ENCODE measurements around the gene ADGRA3. TPM values are rescaled to one million over a fixed set of nuclear protein-coding genes. Genes with fewer than 3 reads are reported as not detected.

ADGRA3 gene
- total RNA-seq, 1 donor from 2014 or later, result 76.0 TPM

DNA sequence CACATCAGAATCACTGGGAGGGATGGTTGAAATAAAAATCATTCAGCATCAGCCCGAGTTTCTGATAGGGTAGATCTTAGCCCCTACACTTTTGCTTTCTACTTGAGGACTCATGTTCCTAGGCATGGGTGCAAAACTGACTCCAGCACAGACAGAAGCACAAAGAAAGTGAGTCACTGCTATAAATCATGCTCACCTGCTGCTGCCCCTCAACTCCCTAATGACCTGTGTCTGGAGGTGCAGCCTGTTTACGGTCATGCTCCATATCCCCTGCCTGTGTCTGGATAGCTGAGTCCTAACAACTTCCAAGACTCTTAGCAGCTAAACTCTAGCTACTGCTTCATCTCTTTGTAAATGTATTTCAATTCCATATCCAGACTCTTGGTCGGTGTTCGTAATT is 57.8 kb downstream of the ADGRA3 start:
- Mint-ChIP-seq H3K4me3 (no peak overlapping the region), H3K4me1 (no peaks in the 10 kb centered on the region), H3K36me3 (ENCODE audit: low read depth) (peaks cover 18% of the 10 kb centered on the region), H3K27ac (ENCODE audit: unreplicated experiment) (no peak overlapping the region), H3K27me3 (ENCODE audit: low read depth) (no peaks in the 10 kb centered on the region), H3K9me3 (no peaks in the 10 kb centered on the region)
- DNase-seq (ENCODE audit: low read depth, low spot score), result no peak
- TF ChIP-seq, protein P1, sequence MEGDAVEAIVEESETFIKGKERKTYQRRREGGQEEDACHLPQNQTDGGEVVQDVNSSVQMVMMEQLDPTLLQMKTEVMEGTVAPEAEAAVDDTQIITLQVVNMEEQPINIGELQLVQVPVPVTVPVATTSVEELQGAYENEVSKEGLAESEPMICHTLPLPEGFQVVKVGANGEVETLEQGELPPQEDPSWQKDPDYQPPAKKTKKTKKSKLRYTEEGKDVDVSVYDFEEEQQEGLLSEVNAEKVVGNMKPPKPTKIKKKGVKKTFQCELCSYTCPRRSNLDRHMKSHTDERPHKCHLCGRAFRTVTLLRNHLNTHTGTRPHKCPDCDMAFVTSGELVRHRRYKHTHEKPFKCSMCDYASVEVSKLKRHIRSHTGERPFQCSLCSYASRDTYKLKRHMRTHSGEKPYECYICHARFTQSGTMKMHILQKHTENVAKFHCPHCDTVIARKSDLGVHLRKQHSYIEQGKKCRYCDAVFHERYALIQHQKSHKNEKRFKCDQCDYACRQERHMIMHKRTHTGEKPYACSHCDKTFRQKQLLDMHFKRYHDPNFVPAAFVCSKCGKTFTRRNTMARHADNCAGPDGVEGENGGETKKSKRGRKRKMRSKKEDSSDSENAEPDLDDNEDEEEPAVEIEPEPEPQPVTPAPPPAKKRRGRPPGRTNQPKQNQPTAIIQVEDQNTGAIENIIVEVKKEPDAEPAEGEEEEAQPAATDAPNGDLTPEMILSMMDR (conservative IDR thresholded peaks at IDR 0.05), result no peak

DNA sequence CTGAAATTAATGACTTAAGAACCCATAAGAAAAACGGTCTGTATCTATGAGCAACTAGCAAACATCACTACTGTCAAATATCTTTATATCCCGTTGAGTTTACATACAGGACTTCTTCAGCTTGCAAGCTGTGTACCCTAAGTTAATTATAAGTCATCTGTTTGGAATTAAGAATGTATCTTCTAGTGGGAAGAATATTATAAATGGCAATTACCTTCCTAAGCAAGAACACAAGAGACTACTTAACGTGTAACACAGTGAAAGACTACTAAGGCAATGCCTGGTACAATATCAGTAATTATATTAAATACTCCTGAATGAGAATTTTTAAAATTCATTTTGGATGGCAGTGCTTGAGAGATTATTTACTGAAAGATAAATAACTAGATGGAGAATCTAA is 58.5 kb downstream of the ADGRA3 start:
- Mint-ChIP-seq H3K4me3 (no peak overlapping the region), H3K27ac (ENCODE audit: unreplicated experiment) (no peak overlapping the region), H3K9me3 (no peaks in the 10 kb centered on the region), H3K27me3 (ENCODE audit: low read depth) (no peaks in the 10 kb centered on the region), H3K36me3 (ENCODE audit: low read depth) (peaks cover 18% of the 10 kb centered on the region), H3K4me1 (no peaks in the 10 kb centered on the region)
- TF ChIP-seq, protein P1 (conservative IDR thresholded peaks at IDR 0.05), result no peak
- no peak for DNase-seq (ENCODE audit: low read depth, low spot score)

DNA sequence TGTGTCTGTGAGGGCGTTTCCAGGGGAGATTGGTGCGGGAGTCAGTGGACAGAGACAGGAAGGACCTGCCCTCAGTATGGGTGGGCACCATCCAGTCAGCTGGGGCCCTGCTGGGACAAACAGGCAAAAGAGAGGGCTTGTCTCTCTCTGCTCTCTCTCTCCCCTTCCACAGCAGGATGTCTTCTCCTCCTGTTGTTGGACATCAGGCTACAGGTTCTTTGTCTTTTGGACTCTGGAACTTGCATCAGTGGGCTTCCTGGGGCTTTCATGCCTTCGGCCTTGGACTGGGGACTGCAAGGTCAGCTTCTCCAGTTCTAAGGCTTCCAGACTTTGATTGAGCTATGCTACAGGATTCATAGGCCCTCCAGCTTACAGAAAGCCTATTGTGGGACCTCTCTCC is 59.6 kb downstream of the ADGRA3 start:
- Mint-ChIP-seq H3K27me3 (ENCODE audit: low read depth) (no peaks in the 10 kb centered on the region), H3K4me3 (no peak overlapping the region), H3K27ac (ENCODE audit: unreplicated experiment) (peak overlapping the region; percentile 73), H3K9me3 (no peaks in the 10 kb centered on the region), H3K36me3 (ENCODE audit: low read depth) (peaks cover 18% of the 10 kb centered on the region), H3K4me1 (no peaks in the 10 kb centered on the region)
- DNase-seq (ENCODE audit: low read depth, low spot score), result no peak
- TF ChIP-seq, protein P1 (conservative IDR thresholded peaks at IDR 0.05), result no peak

DNA sequence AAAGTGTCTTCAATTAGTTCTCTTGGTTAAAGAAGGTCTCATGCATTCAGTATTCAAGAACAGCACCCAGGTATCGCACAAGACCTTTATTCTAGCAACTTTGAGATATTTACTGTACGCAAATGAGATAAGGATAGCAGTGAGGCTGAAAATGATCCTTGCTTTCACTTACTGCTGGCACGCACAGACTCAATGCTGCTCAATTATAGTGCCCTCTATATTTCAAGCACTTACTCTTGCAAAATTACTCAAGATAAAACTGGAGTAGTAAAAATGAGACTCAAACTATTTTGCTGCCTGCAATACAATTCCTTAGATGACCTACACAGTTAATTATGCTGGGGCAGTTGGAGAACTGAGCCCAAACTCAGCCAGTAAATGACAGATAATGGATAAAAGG is 60.9 kb downstream of the ADGRA3 start:
- H3K4me3 Mint-ChIP-seq, result no peak overlapping the region

DNA sequence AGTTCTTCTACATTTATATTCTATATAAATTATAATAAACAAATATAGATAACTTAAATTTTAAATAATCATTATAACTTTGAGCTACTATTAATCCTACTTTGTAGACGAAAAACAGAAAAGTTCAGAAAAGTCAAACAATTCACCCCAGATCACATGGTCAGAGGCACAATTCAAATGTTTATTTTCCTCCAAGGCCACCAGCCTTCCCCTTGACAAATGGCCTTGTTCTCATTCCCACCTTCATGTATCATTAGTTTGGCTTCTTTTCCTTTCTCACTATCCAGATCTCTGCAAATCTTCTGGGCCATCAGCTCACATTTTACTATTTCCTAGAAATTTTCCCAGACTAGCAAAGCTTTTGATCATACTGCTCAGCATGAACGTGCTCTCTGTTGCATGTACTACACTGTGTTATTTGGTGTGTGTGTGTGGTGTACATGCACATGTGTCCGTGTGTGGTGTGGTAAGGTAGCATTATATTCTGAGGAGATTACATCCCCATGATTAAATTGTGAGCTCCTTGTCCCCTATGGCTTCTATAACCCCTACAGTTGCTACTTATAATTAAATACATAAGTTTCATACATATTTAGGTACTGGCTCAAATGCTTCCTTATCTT is 61.5 kb downstream of the ADGRA3 start:
- H3K4me1 Mint-ChIP-seq, result no peaks in the 10 kb centered on the region

More for the DNA sequence above, 60.9 kb downstream of the ADGRA3 start:
- no peaks in the 10 kb centered on the region for H3K9me3 Mint-ChIP-seq
- H3K36me3 Mint-ChIP-seq (ENCODE audit: low read depth), result peaks cover 10% of the 10 kb centered on the region
- no peaks in the 10 kb centered on the region for H3K4me1 Mint-ChIP-seq
- no peaks in the 10 kb centered on the region for H3K27me3 Mint-ChIP-seq (ENCODE audit: low read depth)
- TF ChIP-seq, protein P1 (conservative IDR thresholded peaks at IDR 0.05), result no peak
- no peak overlapping the region for H3K27ac Mint-ChIP-seq (ENCODE audit: unreplicated experiment)
- no peak for DNase-seq (ENCODE audit: low read depth, low spot score)

More for the DNA sequence above, 61.5 kb downstream of the ADGRA3 start:
- H3K27ac Mint-ChIP-seq (ENCODE audit: unreplicated experiment), result no peak overlapping the region
- TF ChIP-seq, protein P1 (conservative IDR thresholded peaks at IDR 0.05), result no peak
- no peak for DNase-seq (ENCODE audit: low read depth, low spot score)
- H3K27me3 Mint-ChIP-seq (ENCODE audit: low read depth), result no peaks in the 10 kb centered on the region
- no peaks in the 10 kb centered on the region for H3K9me3 Mint-ChIP-seq
- no peak overlapping the region for H3K4me3 Mint-ChIP-seq
- peaks cover 10% of the 10 kb centered on the region for H3K36me3 Mint-ChIP-seq (ENCODE audit: low read depth)

Data from neural crest cell (in vitro differentiated cells).